Body of pancreas (tissue), 4 donors: ENCODE measurements around the gene TSPAN32. TPM values are rescaled to one million over a fixed set of nuclear protein-coding genes. Genes with fewer than 3 reads are reported as not detected.
A peak's percentile ranks its signal among the peaks of the same experiment; 100 is the strongest.

Experiments used
- ATAC-seq: fragments of 150-250 bp; one replicate; pipeline ENCODE4 v1.9.1; 2016
- DNase-seq, 4 donors: peaks; one replicate each; pipeline ENCODE4 v3.0.0-alpha.2; 2019
- H3K27ac ChIP-seq, 4 donors: fragments of 200-600 bp; sonication (generic); 1 replicate in 3 of 4; 2 replicates in 1 of 4; pipeline versions ENCODE4 v1.5.1 to v1.6.1; 2016 to 2019; ENCODE audit warnings: mild to moderate bottlenecking in 1 of 4, mixed read lengths in 1 of 4, moderate library complexity in 1 of 4
- H3K27me3 ChIP-seq, 2 donors: fragments of 200-600 bp; sonication (generic); one replicate each; pipeline ENCODE4 v1.6.0; 2016; ENCODE audit warnings: mild to moderate bottlenecking in 1 of 2
- H3K36me3 ChIP-seq, 2 donors: fragments of 200-600 bp; sonication (generic); replicated peaks in 1 of 2; 2 replicates each; pipeline ENCODE4 v1.5.1; 2016; ENCODE audit warnings: low read depth in 2 of 2; ENCODE audit not compliant: insufficient read depth in 1 of 2
- H3K4me1 ChIP-seq: fragments of 200-600 bp; sonication (generic); one replicate; pipeline ENCODE4 v1.6.0; 2016
- H3K4me3 ChIP-seq, 2 donors: fragments of 200-600 bp; sonication (generic); 1 replicate in 1 of 2; 2 replicates in 1 of 2; pipeline ENCODE4 v1.5.1; 2016 to 2019
- H3K9me3 ChIP-seq, 3 donors: fragments of 200-600 bp; sonication (generic); 1 replicate in 2 of 3; 2 replicates in 1 of 3; pipeline ENCODE4 v1.5.1; 2016
- POLR2A ChIP-seq, 3 donors: fragments of 450-650 bp; IDR thresholded peaks; one replicate each; pipeline ENCODE4 v1.6.1; 2016; ENCODE audit warnings: antibody characterized with exemption in 3 of 3, mild to moderate bottlenecking in 2 of 3
- WGBS, 2 donors: methylation state at CpG; one replicate each; pipeline ENCODE4 v1.1.5; 2017; 5-methylcytosine and 5-hydroxymethylcytosine counted together
- intact Hi-C: fragments of 100-400 bp; cut with DNase I; formaldehyde crosslinking; loops from one replicate; pipeline ENCODE4 v1.15.1; 2023
- total RNA-seq, 2 donors: library from RNA; depleted of rRNA; stranded (reverse); fragments of >200 nt; gene quantifications; one replicate each; pipeline ENCODE4 v1.1.0, GENCODE V29; 2016
- TF ChIP-seq, protein P1 (sequence below), 7 experiments: fragments of 450-650 bp in 4 of 7; fragments of 200-600 bp in 3 of 7; sonication (generic) in 3 of 7; IDR thresholded peaks; one replicate each; pipeline ENCODE4 v1.5.1; 2016 to 2019; ENCODE audit warnings: antibody characterized with exemption in 7 of 7

The TSPAN32 gene
- total RNA-seq, 2 donors from 2014 or later = 5.9 TPM; not detected in 1

DNA sequence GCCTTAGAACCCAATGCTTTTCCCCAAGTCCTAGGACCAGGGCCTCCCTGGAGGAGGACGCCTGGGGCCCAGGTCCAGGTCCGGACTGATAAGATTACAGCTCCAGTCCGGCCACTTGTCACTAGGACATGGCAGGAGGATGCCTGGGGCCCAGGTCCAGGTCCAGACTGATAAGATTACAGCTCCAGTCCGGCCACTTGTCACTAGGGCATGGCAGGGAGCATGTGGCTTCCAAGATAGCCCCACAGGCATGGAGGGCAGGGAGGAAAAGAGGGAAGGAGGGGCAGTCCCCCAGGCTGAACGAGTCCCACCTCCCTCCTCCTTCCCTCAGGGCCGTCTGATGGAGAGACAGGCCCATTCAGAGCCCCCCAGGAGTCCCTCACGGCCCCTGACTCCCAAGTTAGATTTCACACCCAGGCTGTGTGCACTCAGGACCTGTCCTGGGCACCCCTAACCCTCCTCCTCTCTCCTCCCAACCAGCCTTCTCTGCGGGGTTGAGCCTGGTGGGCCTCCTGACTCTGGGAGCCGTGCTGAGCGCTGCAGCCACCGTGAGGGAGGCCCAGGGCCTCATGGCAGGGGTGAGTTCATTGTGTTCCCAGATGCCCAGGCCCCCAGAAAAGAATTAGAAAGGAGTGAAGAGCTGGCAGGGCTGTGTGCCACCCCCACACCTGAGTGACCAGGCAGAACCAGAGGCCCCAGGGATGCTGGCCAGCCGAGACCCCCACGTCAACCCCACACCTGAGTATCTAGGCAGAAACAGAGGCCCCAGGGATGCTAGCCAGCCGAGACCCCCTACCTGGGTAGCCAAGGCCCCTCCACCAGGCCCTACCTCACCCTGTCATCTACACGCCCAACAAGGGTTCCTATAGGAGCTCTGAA lies 2.1 kb downstream of the TSPAN32 start:
- intact Hi-C loops = loop anchor here (2.0 to 10.0 kb wide), 3 partner anchors 107 to 221 kb away; no protein-coding TSS in a partner anchor
- 40 to 41% methylated on average over 1 to 15 of the region's 15 CpGs for WGBS, 2 donors
- Histone ChIP-seq H3K27me3 (no peaks in the 10 kb centered on the region), H3K4me1 (peaks cover 32% of the 10 kb centered on the region), H3K27ac (peak overlapping the region in 3 of 4 donors; percentile 43 to 51 (median 51)), H3K9me3 (no peaks in the 10 kb centered on the region), H3K4me3 (no peak overlapping the region), H3K36me3 (no peaks in the 10 kb centered on the region)
- no peak for ATAC-seq
- TF ChIP-seq, protein P1, sequence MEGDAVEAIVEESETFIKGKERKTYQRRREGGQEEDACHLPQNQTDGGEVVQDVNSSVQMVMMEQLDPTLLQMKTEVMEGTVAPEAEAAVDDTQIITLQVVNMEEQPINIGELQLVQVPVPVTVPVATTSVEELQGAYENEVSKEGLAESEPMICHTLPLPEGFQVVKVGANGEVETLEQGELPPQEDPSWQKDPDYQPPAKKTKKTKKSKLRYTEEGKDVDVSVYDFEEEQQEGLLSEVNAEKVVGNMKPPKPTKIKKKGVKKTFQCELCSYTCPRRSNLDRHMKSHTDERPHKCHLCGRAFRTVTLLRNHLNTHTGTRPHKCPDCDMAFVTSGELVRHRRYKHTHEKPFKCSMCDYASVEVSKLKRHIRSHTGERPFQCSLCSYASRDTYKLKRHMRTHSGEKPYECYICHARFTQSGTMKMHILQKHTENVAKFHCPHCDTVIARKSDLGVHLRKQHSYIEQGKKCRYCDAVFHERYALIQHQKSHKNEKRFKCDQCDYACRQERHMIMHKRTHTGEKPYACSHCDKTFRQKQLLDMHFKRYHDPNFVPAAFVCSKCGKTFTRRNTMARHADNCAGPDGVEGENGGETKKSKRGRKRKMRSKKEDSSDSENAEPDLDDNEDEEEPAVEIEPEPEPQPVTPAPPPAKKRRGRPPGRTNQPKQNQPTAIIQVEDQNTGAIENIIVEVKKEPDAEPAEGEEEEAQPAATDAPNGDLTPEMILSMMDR (IDR thresholded peaks at IDR 0.05) = no peak
- no peak for TF ChIP-seq POLR2A (IDR thresholded peaks at IDR 0.05)
- peak in 1 of 4 donors; percentile 13 for DNase-seq

DNA sequence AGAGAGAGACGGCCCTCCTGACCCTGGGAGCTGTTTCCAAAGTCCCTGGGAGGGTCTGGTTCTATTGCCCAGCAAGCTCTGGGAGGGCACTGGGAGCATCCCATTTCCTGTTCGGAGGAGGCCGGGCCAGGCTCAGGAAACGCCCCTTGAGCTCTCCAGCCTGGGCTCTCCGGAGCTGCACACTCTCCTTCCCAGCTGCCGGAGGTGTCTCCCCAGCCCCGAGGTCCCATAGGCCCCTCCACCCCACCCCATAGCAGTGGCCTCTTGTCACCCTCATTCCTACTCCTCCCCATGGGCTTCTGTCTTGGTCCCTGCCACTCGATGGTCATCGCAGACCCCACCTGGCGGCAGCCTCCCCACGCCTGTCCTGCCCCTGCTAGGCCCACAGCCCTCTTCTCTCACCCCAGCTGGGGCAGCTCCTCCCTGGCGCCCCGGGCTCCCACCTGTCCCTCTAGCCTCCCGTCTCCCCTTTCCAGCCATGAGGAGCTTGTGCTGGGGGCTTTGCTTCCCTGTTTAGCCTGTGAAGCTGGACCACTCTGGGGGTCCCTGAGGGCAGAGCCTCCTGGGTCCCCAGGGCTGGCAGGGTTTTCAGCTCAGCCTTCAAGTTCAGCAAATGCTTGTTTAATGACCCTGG lies 2.8 kb downstream of the TSPAN32 start:
- H3K27me3 ChIP-seq = no peaks in the 10 kb centered on the region
- peaks cover 32% of the 10 kb centered on the region for H3K4me1 ChIP-seq
- no peaks in the 10 kb centered on the region for H3K36me3 ChIP-seq
- H3K4me3 ChIP-seq = no peak overlapping the region
- DNase-seq (peak in 1 of 4 donors; percentile 12), ATAC-seq (no peak)
- TF ChIP-seq, protein P1 (IDR thresholded peaks at IDR 0.05) = no peak
- no peak for TF ChIP-seq POLR2A (IDR thresholded peaks at IDR 0.05)
- H3K27ac ChIP-seq = peak overlapping the region in 2 of 4 donors; percentile 29 to 51
- intact Hi-C loops = loop anchor here (2.0 to 10.0 kb wide), 3 partner anchors 107 to 220 kb away; no protein-coding TSS in a partner anchor
- no peaks in the 10 kb centered on the region for H3K9me3 ChIP-seq
- 60 to 62% methylated on average over 12 to 13 of the region's 14 CpGs for WGBS, 2 donors

DNA sequence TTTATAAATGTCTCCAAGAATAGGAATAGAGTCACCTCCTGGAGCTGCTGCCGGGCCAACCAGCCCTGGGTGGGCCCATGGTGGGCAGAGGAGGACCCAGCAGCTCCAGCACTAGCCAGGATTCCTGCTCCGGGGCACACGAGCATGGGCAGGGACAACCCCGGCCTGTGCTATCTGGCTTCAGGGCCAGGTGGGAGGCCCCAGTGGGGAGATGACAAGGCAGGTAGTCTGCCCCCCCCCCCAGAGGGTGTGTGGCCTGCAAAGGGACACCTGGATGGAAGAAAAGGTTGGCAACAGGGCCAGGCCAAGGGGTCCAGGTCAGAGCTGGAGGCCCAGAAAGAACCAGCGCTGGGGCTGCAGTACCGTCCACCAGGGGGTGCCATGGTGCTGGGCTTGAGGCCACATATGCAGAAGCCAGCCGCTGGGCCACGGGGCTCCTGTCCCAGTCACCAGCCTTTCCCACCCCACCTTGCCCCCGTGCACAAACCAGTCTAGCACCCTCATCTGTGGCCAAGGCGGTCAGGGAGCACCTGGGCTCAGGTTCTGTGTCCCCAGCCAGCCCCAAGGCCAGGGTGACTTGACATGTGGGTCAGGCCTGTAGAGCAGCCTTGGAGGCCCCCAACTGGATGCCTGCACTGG lies 3.4 kb downstream of the TSPAN32 start:
- H3K27ac ChIP-seq = peak overlapping the region in 3 of 4 donors; percentile 5 to 30 (median 29)
- no peaks in the 10 kb centered on the region for H3K36me3 ChIP-seq
- DNase-seq (peak; percentile 85 to 90 (median 87)), ATAC-seq (peak; percentile 65)
- H3K27me3 ChIP-seq = no peaks in the 10 kb centered on the region
- TF ChIP-seq, protein P1 (IDR thresholded peaks at IDR 0.05) = peak; percentile 80 to 94 (median 90)
- no peak for TF ChIP-seq POLR2A (IDR thresholded peaks at IDR 0.05)
- H3K4me1 ChIP-seq = peaks cover 32% of the 10 kb centered on the region
- no peak overlapping the region for H3K4me3 ChIP-seq
- WGBS, 2 donors = 20% methylated on average over 10 of the region's 10 CpGs; no CpG with 5 or more reads in 1 of the 2 donors
- intact Hi-C loops = loop anchor here (2.0 to 10.0 kb wide), 2 partner anchors 118 to 220 kb away; no protein-coding TSS in a partner anchor
- H3K9me3 ChIP-seq = no peaks in the 10 kb centered on the region

DNA sequence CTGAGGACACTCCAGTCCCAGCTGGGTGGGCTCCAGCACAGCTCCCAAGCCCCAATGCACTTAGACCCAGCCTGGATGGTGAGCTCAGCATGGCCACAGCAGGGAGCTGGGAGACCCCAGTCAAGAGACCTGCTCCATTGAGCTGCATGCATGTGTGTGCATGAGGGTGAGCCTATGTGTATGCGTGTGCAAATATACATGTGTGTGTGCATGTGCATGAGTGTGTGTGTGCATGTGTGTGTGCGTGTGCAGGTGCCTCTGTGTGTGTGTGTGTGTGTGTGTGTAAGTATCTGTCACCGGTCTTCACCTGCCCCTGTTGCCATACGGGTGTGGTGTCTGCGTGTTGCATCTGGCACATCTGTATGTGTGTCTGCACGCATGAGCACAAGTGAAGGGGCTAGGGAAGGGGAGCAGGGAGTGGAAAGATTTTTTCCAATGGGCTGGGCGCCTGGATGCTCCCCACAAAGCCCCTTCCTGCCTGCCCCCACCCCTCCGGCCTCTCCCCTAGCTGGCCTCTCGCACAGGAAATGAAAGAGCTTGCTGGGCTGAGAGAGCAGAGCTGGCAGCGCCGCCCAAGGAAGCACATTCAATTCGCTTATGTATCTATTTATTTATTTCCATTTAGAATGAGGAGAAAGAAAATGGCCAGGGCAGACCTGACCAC lies 4.1 kb downstream of the TSPAN32 start:
- Histone ChIP-seq H3K27ac (peak overlapping the region in 3 of 4 donors; percentile 25 to 52 (median 30)), H3K36me3 (no peaks in the 10 kb centered on the region), H3K4me3 (no peak overlapping the region), H3K9me3 (no peaks in the 10 kb centered on the region), H3K27me3 (no peaks in the 10 kb centered on the region), H3K4me1 (peaks cover 32% of the 10 kb centered on the region)
- ATAC-seq = no peak
- intact Hi-C loops = loop anchor here (2.0 to 10.0 kb wide), 2 partner anchors 117 to 219 kb away; no protein-coding TSS in a partner anchor
- peak in 2 of 4 donors; percentile 8 to 11 for DNase-seq
- 41 to 42% methylated on average over 10 to 12 of the region's 12 CpGs for WGBS, 2 donors
- no peak for TF ChIP-seq POLR2A (IDR thresholded peaks at IDR 0.05)
- TF ChIP-seq, protein P1 (IDR thresholded peaks at IDR 0.05) = no peak
